NOMO-1 (cell line): ENCODE results near the gene PLEKHD1.
"Not testable (repeated sequence)": the region's sequence is repeated elsewhere in the genome, so short reads cannot be mapped to it uniquely, and the experiment has no call there.

Source experiments
- DNase-seq, 2 experiments: peaks; one replicate each; lab custom pipeline; 2025; ENCODE audit not compliant: unreplicated experiment in 2 of 2; lab: John Stamatoyannopoulos, UW

Gene PLEKHD1

GRCh38 chr14:69484444-69485314, at the start of gene PLEKHD1:
Gene PLEKHD1, plus strand, starts transcription at chr14:69484728. Its CDS starts 238 bp downstream, at chr14:69484966.
- no peak for DNase-seq

- DNase-seq: peak in 1 of 2 experiments; percentile 26
Measured at GRCh38 chr14:69439521-69440270, 44.8 kb upstream of the PLEKHD1 start.

- no peak for DNase-seq
Measured at GRCh38 chr14:69441948-69442347, 42.6 kb upstream of the PLEKHD1 start.

GRCh38 chr14:69443296-69443805, 41.2 kb upstream of the PLEKHD1 start:
- DNase-seq: no peak

GRCh38 chr14:69449216-69449615, 35.3 kb upstream of the PLEKHD1 start:
- no peak for DNase-seq

- DNase-seq: no peak
Measured at GRCh38 chr14:69451941-69452340, 32.6 kb upstream of the PLEKHD1 start.

- no peak for DNase-seq
Measured at GRCh38 chr14:69458350-69458749, 26.2 kb upstream of the PLEKHD1 start.

- no peak for DNase-seq
Measured at GRCh38 chr14:69459122-69459521, 25.4 kb upstream of the PLEKHD1 start.

GRCh38 chr14:69460093-69460701, 24.3 kb upstream of the PLEKHD1 start:
- peak; percentile 40 to 91 for DNase-seq

- DNase-seq: no peak
Measured at GRCh38 chr14:69464379-69464778, 20.1 kb upstream of the PLEKHD1 start.

GRCh38 chr14:69464829-69465228, 19.7 kb upstream of the PLEKHD1 start:
- DNase-seq: no peak

- peak in 1 of 2 experiments; percentile 11 for DNase-seq
Measured at GRCh38 chr14:69468949-69469348, 15.6 kb upstream of the PLEKHD1 start.

GRCh38 chr14:69471436-69471835, 13.1 kb upstream of the PLEKHD1 start:
- no peak for DNase-seq

GRCh38 chr14:69471916-69472315, 12.6 kb upstream of the PLEKHD1 start:
- no peak for DNase-seq

GRCh38 chr14:69473260-69473659, 11.3 kb upstream of the PLEKHD1 start:
- no peak for DNase-seq

GRCh38 chr14:69473946-69474345, 10.6 kb upstream of the PLEKHD1 start:
- no peak for DNase-seq

- no peak for DNase-seq
Measured at GRCh38 chr14:69475194-69475818, 9.2 kb upstream of the PLEKHD1 start.

GRCh38 chr14:69476824-69477450, 7.6 kb upstream of the PLEKHD1 start:
- DNase-seq: not testable (repeated sequence)

GRCh38 chr14:69478055-69478454, 6.5 kb upstream of the PLEKHD1 start:
- not testable (repeated sequence) for DNase-seq

GRCh38 chr14:69479696-69480095, 4.8 kb upstream of the PLEKHD1 start:
- DNase-seq: no peak
